NCI-H2081 (cell line): ENCODE data around the gene TP53INP2.
"Not testable (repeated sequence)": the region's sequence is repeated elsewhere in the genome, so short reads cannot be mapped to it uniquely, and the experiment has no call there.

Source experiments
- DNase-seq, 2 experiments: peaks; one replicate each; lab custom pipeline; 2025; lab: John Stamatoyannopoulos, UW

Gene TP53INP2

DNA sequence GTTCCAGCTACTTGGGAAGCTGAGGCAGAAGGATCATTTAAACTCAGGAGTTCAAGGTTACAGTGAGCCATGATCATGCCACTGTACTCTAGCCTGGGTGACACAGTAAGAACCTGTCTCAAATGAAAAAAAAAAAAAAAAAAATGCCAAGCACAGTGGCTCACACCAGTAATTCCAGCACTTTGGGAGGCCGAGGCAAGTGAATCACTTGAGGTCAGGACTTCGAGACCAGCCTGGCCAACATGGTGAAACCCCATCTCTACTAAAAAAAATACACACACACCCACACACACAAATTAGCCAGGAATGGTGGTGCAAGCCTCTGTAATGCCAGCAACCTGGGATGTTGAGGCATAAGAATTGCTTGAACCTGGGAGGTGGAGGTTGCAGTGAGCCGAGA is 18.4 kb downstream of the TP53INP2 start:
- not testable (repeated sequence) for DNase-seq

DNA sequence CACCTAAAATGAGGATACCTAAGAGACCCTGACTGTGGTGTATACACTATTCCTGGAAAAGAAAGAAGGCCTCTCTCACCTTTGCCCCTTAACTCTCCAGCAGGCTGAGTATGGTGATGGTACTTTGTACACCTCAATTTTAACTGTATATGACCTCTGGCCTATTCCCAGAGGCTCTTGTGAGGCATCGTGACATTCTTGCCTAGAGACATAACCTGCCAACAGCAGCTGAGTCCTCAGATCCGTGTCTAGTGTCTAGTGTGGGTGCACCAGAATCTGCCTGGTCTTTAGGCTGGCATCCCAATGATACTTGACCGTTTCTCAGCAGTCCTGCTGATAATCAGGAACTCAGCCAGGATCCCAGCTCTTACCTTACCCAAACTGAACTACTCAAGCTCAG is 20.0 kb downstream of the TP53INP2 start:
- no peak for DNase-seq

DNA sequence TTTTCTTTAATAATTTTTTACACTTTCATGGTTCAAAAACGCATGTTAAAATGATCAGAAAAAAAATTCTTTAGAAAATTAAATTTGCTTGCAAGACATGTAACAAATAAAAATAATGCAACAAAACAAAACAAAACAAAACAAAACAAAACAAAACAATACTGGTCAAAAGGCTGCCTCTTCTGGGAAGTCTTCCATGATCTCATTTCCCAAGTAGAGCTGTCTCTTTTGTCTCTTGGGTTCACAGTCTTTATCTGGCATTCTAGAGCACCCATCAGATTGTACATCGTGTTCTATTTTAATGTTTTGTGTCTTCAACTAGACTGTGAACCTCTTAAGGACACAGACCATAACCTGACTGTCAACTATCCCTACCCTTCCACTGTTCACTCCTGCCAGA is 25.3 kb downstream of the TP53INP2 start:
- no peak for DNase-seq

DNA sequence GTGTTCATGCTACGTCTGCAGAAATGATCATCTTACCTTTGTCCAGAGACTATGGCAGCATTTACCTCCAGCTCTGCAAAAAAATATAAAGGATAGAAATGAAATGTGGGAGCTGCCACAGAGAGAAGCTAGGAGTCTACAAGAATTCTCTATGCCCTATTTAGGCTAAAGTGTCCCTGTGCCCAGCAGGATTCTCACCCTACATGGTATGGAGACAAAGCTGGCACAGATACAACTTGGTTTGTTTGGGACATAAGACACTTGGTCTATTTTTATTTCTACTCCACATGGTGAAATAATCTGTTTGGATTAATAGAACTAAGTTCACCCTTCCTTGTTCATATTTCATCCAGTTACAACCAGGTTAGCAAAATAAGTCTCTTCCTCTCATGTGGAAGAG is 28.4 kb downstream of the TP53INP2 start:
- DNase-seq: no peak

DNA sequence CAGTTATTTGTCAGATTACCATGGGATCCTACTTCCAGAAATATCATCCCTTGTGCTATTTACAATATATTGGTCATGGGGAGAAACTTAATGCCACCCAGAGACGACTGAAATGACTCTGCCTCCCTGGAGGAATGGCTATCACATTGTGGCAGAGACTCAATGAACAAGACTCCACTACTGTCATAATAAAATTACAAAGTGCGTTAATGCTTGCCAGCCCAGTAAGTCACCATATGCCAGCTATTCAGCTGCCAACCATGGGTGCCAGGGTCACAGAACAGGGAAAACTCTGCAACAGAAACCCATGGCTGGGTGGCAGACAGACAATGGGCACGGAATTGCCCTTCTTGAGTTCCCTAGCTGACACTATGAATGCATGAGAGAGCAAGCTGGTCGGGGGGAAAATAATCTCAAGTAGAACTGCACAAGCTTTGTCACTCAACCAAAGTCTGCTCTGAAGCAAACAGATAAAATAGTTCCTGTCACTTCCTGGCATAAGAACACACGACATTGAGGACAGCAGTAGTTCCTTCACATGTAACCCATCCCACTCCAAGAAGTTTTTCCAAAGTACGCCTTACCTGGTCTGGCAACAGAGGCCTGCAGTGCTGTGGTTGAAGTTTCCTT is 32.1 kb downstream of the TP53INP2 start:
- no peak for DNase-seq

DNA sequence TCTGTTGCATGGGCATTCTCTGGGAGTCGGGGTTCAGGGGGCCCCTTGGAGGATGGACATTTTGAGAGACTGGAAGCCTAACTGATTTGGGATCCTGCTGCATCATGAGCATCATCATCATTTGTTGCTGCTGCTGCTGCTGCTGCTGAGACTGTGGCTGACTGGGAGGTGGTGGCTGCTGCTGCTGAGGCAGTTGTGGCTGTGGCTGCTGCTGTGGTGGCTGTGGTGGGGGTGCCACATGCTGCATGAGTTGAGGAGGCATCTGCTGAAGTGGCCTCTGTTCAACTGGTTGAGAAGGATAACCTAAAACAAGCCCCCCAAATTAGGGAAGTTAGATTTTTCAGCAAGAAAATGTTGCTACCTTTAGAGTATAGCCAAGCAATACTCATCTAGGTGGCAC is 38.9 kb downstream of the TP53INP2 start:
- no peak for DNase-seq

DNA sequence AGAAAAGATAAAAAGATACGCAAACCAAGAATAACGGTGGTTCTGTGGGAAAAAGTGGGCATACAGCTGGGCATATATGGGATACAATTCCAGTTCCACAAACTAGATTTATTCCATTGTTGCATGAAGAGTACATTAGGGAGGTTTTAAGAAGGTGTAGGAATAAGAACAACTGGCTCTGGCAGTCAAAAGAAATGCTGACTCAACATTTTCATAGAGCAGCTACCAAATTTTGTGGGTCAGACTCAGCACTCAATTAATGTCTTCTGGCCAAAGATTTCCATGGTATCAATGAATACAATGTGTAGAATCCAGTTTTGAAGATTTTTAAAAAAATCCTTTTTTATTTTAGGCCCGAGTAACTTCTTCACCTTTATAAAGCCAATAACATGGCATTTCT is 40.2 kb downstream of the TP53INP2 start:
- no peak for DNase-seq

DNA sequence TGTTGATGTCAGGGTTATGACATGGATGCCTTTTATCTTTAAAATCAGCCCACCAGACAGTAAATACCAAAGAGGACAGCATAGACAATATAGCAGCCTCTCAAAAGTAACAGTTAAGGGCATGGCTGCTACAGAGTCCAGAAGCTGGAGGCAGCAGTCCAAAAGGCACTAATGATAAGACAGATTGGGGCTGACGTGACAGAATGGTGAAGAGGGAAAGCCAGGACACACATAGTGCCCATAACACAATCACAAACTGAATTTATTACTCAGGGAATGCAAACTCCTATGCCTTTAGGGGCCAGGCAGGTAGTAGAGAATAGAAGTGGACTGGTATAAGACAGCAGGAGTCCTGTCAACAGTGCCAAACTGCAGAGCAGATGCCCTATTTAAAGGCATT is 40.7 kb downstream of the TP53INP2 start:
- DNase-seq: no peak

DNA sequence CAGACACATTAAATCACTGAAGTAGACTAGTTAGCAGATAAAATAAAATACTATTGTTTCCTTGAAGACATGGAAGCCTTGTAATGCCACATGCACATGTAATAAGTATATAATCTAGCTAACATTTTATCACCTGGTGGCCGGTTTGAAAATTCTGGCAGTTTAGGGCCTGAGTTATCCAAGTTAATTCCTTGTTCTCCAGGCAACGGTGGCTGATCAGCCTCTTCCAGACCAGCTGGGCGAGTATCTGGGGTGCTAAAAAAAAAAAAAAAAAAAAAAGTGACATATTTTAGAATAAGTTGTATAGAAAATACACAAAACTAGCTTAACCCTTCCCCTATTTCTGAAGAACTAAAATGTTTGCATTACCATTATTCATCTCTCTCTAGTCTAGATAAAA is 42.5 kb downstream of the TP53INP2 start:
- DNase-seq: no peak

DNA sequence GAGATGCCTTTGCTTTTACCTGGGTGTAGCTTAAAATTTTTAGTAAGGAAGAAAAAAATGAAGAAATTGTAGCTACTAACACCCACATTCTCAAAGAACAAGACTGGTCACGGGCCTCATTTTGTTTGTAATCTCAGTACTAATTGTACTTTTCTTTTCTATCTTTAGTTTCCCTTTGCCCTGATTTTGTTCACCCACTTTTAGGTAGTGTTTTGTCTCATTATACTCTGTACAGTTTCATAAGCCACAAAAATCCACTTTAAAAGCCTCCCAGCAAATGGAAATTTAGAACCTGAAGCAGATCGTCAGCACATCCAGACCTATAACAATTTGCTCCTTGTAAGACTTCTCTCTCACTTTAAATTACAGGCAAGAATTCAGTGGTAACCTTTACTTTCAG is 43.3 kb downstream of the TP53INP2 start:
- no peak for DNase-seq

DNA sequence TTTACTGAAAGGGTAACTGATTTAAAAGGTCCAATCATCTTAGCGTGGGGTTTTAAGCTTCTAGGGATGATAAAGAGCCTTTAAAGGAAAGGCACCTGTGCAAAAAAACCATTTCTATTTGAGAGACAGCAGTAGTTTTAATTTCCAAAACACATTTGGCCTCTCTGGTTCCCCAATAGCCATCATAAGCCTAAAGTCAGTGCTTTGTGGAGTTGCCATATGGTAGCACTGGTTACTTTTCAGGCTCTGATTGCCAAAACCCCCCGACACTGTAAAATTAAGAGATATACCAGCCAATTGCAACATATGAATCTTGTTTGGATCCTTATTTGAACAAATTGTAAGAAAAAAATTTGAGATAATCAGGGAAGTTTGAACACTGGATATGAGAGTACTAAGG is 44.6 kb downstream of the TP53INP2 start:
- DNase-seq: no peak

DNA sequence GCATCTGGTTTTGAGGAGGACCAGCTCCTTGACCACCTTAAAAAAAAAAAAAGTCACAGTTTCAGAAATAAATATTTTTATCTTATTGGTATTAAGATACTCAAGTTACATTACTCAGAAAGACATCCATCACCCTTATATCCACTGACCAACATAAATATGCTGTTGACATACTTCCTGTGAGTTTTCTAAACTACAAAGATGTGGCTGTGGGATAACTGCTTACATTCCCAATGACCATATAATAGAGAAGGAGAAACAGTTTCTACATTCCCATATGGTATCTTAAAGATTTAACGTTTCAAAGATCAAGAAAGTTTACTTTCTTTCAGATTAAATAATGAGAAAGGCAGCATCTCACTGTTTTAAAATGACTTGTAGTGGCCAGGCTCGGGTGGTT is 46.3 kb downstream of the TP53INP2 start:
- DNase-seq: no peak

DNA sequence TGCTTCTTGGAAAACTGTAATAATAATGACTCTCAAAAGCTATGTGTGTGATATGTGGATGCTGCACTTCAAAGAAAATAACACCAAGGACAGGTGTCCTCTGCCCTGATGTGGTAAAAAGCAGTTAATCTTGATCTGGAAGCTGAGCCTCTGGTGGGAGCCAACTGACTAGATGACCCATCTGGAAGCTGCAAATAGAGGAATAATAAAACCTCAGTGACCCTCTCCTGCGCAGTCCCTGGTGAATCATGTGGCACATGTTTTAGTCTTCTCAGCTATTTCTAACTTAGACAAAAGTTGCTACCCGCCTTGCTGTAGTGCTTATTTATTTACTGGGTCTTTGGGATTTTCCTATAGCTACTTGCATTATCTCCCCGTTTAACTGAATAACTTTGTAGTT is 47.3 kb downstream of the TP53INP2 start:
- no peak for DNase-seq

DNA sequence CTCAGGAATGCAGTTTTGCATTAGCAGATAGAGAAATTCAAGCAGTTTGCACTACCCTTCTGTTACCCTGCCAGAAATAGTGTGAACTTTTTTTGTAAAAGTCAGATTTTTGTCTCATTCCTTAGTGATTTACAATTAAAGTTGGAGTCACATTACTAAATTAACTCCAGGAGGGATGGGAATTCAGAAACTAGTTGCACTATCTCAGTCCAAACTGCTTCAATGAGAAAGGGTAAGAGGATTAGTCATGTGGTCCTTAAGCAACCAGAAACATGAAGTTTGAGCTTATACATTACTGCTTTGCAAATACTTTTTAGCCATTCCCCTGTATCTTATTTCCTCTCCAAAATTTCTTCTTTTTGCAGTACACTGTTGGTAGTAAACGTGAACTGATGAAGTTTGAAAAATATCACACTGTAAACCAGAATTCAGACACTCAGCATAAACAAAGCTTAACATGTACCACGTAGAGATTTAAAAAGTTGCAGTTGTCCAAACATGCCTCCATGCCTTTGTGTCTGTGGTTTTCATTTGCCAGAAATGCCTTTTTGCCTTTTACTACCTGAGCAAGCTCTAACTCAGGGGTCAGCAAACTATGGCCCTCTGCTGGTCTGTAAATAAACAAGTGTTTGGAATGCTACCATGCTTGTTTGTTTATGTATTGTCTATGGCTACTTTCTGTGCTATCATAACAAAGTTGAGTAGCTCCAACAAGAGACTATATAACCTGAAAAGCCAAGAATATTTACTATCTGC is 49.7 kb downstream of the TP53INP2 start:
- DNase-seq: no peak

DNA sequence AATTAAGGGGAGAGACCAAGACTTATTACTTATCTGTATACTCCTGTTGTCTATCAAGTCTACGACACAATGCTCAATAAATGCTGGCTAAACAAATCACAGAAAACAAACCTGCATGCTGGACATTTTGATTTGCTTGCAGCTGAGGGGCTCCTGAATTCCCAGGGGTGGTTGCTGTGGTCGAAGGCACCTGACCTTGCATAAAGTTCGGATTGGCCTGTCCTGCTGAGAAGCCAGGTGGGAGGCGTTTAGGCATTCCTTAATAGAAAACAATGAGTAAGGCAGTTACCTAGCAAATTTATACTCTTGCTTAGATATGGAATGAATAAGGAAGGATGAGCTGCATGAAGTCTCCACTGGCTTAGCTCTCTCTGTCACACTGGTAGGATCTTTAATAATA is 50.5 kb downstream of the TP53INP2 start:
- DNase-seq: no peak

DNA sequence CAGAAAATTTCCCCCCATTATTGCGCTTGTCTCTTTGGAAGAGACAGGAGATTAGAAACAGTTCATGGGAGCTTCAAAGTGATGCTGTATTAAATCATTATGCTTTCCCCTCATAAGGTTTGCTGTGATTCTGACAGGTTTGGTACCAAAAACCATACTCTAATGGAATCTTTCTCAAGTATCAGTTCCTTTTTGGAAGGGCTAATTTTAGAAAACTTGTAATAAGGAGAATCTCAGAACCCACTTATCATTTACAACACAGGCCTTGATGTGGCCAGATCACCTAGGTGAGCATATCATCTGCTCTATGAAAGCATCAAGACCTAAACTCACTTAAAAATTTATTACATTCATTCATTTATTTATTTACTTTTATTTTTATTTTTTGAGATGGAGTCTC is 51.2 kb downstream of the TP53INP2 start:
- DNase-seq: no peak

DNA sequence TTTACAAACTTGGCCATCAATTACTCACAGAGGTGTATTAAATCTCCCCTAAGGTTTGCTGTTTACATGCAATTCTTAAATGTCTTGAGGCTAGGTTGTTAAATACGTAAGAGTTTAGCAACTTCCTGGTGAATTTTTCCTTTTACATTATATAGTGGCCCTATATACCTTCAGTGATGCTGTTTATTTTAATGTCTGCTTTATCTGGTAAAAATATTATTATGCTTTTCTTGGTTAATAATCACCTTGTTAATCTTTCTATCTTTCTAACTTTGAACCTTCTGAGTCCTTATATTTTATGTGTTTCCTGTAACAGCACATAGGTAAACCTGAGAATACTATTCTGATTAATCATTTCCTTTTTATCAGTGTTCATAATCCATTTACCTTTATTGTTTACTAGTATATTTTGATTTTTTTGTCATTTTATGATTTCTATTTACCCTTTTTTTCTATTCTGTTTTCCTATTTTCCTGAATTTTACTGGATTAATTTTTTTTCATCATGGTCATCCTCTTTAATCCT is 57.9 kb downstream of the TP53INP2 start:
- DNase-seq: no peak
